SHP77 treated with DMSO at 0.1 percent for 48 hours (cell line): ENCODE data around the gene LRRC49.

Source experiments
- DNase-seq: peaks from one replicate; lab custom pipeline; 2025; lab: John Stamatoyannopoulos, UW

Gene LRRC49

DNA sequence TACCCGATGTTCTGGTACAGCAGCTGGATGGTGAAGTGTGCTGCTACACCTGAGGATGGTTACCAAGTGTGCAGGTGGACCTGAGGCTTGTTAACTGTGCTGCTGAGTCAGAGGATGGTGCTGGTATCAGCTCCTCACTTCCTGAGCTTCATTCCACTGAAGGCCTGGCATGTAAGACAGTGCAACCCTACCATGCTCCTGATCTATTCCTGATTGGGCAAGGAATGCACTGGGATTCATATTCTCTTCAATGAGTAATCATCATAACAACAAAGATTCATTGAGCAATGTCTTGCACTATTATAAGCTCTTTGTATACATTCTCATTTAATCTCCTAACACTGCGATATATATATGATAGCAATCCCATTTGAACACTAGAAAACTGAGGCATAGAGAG, 159.7 kb downstream of the LRRC49 start:
- DNase-seq, result no peak

GRCh38 chr15:71054286-71054952, 161.8 kb downstream of the LRRC49 start:
- no peak for DNase-seq

DNA sequence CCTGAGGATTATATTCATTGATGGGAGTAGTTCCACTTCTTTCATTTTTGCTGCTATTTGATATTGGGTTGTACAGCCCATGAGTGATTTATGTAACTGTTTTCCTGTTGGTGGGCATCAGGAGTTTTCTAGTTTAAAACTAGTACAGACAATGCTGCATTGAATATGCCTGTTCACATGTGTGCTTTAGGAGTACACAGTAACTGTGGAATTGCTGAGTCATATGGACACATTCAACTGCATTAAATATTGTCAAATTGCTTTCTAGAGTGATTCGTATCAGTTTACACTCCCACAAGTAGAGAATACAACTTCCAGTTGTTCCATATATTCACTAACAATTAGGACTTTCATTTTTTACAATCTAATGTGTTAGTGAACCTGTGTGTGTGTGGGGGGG, 162.8 kb downstream of the LRRC49 start:
- no peak for DNase-seq

DNA sequence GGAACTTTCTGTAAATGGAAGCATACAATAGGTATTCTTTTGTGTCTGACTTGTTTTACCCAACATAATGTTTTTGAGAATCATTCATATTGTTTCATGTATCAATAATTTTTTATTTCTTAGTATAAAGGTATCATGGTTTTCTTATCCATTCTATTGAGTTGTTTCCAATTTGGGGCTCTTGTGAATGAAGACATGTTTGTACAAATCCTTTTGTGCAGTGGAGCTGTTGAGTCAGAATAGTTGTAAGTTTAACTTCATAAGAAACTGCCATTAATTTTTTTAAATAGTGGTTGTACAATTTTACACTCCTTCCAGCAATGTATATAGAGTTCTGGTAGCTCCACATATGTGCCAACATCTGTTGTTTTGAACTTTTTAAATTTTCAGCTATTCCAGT, 163.5 kb downstream of the LRRC49 start:
- no peak for DNase-seq

DNA sequence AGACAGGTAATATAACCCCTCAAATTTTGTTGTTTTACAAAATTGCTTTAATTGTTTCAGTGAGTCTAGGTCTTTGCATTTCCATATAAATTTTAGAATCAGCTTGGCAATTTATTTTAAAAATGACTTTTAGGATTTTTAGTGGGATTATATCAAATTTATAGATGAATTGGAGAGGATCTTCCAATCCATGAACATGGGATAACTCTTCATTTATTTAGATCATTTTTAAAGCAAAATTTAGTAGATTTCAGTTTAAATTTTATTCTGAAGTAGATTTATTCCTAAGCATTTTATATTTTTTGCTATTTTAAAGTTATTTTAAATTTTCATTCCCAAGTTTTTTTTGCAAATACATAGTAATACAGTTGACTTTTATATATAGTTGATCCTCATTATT, 164.5 kb downstream of the LRRC49 start:
- DNase-seq, result no peak

GRCh38 chr15:71057581-71057980, 165.0 kb downstream of the LRRC49 start:
- no peak for DNase-seq

- DNase-seq, result no peak
These were observed 168.4 kb downstream of the LRRC49 start for GRCh38 chr15:71060983-71061382.

GRCh38 chr15:71066983-71067382, 174.4 kb downstream of the LRRC49 start:
- no peak for DNase-seq

GRCh38 chr15:71069693-71070092, 177.1 kb downstream of the LRRC49 start:
- DNase-seq, result no peak

- no peak for DNase-seq
These were observed 178.9 kb downstream of the LRRC49 start for GRCh38 chr15:71071529-71071928.

GRCh38 chr15:71072423-71072822, 179.8 kb downstream of the LRRC49 start:
- DNase-seq, result no peak

GRCh38 chr15:71078506-71079207, 186.0 kb downstream of the LRRC49 start:
- no peak for DNase-seq

- no peak for DNase-seq
These were observed 186.8 kb downstream of the LRRC49 start for GRCh38 chr15:71079208-71080044.

DNA sequence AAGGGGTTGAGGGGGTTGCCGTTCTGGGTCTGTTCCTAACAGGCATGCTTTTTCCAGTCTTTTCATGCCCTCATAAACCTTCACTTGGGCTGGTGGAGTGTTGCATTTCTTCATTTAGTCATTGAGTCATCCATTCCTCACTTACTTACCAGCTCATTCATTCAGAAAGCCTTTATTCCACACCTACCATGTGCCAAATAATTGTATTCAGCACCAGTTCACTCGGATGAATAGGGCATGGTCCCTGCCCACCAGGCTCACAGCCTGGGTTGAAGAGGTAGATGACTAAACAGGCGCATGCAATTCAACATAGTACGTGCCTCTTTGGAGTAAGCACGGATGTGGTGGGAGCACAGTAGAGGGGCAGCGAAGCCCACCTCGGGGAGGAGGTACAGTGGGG, 187.5 kb downstream of the LRRC49 start:
- no peak for DNase-seq

DNA sequence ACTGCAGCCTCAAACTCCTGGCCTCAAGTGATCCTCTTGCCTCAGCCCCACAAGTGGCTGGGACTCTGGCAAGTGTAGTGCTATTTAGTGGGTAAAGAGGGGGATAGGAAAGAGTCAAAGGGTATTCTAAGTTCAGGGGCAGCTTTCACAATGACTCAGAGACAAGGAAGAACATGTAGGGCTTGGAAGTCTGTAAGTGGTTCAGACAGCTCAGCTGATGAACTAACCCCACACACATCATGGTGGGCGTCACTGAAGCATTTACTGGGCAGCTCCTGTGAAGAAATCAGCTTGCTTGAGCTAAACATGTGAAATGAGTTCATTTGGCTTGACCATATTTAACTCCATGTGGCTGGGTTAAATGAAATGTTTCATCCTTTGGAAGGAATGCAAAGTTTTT, 188.1 kb downstream of the LRRC49 start:
- DNase-seq, result no peak

DNA sequence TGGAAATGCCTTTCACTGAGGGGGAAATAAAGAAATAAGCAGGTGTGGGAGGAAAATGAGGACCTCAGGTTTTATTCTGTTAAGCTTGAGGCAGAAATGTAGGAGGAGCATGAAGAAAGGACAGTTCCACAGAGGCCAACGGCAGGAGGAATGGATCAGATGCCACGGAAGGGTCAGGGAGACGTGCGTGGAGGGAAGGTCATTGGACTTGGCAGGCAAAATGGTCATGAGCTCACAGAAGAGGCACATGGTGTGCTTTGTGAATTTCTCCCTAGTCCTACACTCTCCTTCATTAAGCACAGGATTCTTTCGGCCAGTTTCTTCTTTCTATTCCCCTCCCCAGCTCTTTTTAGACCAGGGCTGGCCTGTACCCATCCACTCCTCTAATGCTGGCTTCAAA, 190.2 kb downstream of the LRRC49 start:
- no peak for DNase-seq

DNA sequence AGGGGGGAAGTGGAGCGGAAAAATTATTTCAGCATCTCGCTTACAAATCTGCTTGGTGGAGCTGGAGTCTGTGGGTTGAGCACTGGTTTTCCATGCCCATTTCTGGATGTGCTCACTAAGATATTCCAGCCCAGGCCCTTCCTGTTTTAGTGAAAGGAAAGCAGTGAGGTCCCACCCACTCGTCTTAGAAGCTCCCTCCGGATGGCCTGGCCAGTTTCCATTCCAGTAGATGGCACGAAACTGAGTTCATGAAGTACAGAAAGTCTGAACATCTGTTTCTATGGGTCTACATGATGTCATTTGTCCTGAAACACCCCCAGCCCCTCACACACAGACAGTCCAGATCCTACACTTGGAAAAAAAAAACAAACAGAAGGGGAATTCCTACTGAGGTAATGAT, 190.7 kb downstream of the LRRC49 start:
- no peak for DNase-seq

GRCh38 chr15:71084264-71084663, 191.6 kb downstream of the LRRC49 start:
- no peak for DNase-seq

DNA sequence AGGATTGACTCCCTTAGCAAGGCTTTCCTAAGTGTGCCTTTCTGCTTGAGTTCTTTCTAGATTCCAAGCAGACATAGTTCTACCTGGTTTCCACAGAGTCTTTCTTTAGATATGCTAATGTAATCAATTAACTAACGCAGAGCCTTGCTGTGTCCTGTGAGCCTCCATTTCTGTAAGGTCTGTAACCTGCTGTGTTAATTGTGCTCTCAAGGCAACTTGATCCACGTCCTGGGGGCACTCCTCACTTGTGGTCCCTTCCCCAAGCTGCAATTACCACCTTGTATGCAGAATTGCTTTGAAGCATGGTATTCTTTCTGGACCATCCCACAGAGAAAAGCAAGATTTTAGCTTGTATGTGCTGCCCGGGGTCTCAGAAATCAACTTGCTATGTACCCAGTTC, 193.2 kb downstream of the LRRC49 start:
- no peak for DNase-seq

DNA sequence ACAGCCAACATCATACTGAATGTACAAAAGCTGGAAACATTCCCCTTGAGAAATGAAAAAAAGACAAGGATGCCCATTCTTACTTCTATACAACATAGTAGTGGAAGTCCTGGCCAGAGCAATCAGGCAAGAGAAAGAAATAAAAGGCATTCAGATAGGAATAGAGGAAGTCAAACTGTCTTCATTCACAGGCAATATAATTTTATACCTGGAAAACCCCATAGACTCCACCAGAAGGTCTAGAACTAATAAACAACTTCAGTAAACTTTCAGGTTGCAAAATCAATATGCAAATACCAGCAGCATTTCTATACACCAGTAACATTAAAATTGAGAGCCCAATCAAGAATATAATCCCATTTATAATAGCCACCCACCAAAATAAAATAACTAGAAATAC, 195.5 kb downstream of the LRRC49 start:
- no peak for DNase-seq

- no peak for DNase-seq
These were observed 196.1 kb downstream of the LRRC49 start for GRCh38 chr15:71088683-71089082.

DNA sequence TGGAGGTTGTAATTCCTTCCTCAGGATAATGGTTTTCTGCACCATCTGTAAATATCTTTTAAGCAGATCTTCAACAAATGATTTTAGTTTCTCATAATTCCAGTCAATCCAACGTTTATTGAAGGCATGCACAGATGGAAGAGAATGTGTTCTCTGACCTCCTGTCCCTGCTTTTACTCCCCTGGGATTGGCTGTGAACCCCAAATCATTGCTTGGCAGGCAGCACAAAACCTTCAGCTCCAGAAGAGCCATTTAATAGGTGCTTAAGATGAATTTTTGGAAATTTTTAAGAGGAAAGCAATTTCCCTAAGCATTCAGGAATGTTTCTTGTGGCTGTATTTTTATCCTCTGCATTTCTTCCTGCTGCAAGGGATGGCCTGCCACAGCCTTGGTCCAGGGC, 197.2 kb downstream of the LRRC49 start:
- DNase-seq, result no peak

- DNase-seq, result no peak
These were observed 199.0 kb downstream of the LRRC49 start for GRCh38 chr15:71091601-71092000.
